Esophagus muscularis mucosa (tissue), 4 donors: ENCODE data around the gene MICAL3. TPM values are rescaled to one million over a fixed set of nuclear protein-coding genes. Genes with fewer than 3 reads are reported as not detected.

Experiments
- DNase-seq: peaks from one replicate; pipeline ENCODE4 v3.0.0-alpha.2; 2017; ENCODE audit errors: extremely low spot score
- H3K27ac ChIP-seq, 4 donors: fragments of 200-600 bp; sonication (generic); replicated peaks in 1 of 4; 1 replicate in 3 of 4; 2 replicates in 1 of 4; pipeline ENCODE4 v1.5.1; 2016 to 2019; ENCODE audit warnings: mild to moderate bottlenecking in 1 of 4
- H3K27me3 ChIP-seq, 4 donors: fragments of 200-600 bp; sonication (generic); one replicate each; pipeline versions ENCODE4 v1.5.1 to v1.6.0; 2016 to 2019
- H3K36me3 ChIP-seq, 4 donors: fragments of 200-600 bp; sonication (generic); one replicate each; pipeline ENCODE4 v1.5.1; 2016 to 2019
- H3K4me1 ChIP-seq, 4 donors: fragments of 200-600 bp; sonication (generic); one replicate each; pipeline ENCODE4 v1.5.1; 2016 to 2019
- H3K4me3 ChIP-seq, 4 donors: fragments of 200-600 bp; sonication (generic); 1 replicate in 2 of 4; 2 replicates in 2 of 4; pipeline ENCODE4 v1.5.1; 2016 to 2019; ENCODE audit warnings: mild to moderate bottlenecking in 4 of 4, moderate library complexity in 1 of 4
- H3K9me3 ChIP-seq, 4 donors: fragments of 200-600 bp; sonication (generic); 1 replicate in 3 of 4; 2 replicates in 1 of 4; pipeline ENCODE4 v1.5.1; 2016 to 2019
- EP300 ChIP-seq: sonication (generic); formaldehyde crosslinking; IDR thresholded peaks from one replicate; pipeline ENCODE4 v1.6.1; 2017; ENCODE audit warnings: antibody characterized with exemption
- POLR2A ChIP-seq: fragments of 450-650 bp; IDR thresholded peaks from one replicate; pipeline ENCODE4 v1.6.1; 2017; ENCODE audit warnings: antibody characterized with exemption, moderate library complexity, mild to moderate bottlenecking, low read depth
- POLR2AphosphoS5 ChIP-seq, 2 donors: sonication (generic); formaldehyde crosslinking; IDR thresholded peaks; one replicate each; pipeline ENCODE4 v1.6.1; 2017; ENCODE audit warnings: antibody characterized with exemption in 2 of 2
- WGBS: methylation state at CpG from one replicate; pipeline ENCODE4 v1.1.5; 2018; 5-methylcytosine and 5-hydroxymethylcytosine counted together
- intact Hi-C: fragments of 100-400 bp; cut with DNase I; formaldehyde crosslinking; loops from one replicate; pipeline ENCODE4 v1.15.1; 2023
- small RNA-seq, 3 donors: library from RNA; depleted of rRNA; stranded (forward); fragments of <200 nt; gene quantifications; one replicate each; pipeline ENCODE3, GENCODE V24; 2016
- total RNA-seq, 4 donors: library from RNA; depleted of rRNA; stranded (reverse); fragments of >200 nt; gene quantifications; one replicate each; pipeline versions ENCODE4 v1.1.0 to v1.2.1, GENCODE V29; 2016
- TF ChIP-seq, protein P1 (sequence below), 3 experiments: fragments of 200-600 bp in 2 of 3; fragments of 450-650 bp in 1 of 3; sonication (generic) in 2 of 3; IDR thresholded peaks; one replicate each; pipeline ENCODE4 v1.5.1; 2017 to 2019; ENCODE audit warnings: antibody characterized with exemption in 3 of 3, mild to moderate bottlenecking in 2 of 3, moderate library complexity in 1 of 3

MICAL3 gene
- total RNA-seq, 4 donors from 2014 or later, result 35.1 to 91.8 (median 67.8) TPM

DNA sequence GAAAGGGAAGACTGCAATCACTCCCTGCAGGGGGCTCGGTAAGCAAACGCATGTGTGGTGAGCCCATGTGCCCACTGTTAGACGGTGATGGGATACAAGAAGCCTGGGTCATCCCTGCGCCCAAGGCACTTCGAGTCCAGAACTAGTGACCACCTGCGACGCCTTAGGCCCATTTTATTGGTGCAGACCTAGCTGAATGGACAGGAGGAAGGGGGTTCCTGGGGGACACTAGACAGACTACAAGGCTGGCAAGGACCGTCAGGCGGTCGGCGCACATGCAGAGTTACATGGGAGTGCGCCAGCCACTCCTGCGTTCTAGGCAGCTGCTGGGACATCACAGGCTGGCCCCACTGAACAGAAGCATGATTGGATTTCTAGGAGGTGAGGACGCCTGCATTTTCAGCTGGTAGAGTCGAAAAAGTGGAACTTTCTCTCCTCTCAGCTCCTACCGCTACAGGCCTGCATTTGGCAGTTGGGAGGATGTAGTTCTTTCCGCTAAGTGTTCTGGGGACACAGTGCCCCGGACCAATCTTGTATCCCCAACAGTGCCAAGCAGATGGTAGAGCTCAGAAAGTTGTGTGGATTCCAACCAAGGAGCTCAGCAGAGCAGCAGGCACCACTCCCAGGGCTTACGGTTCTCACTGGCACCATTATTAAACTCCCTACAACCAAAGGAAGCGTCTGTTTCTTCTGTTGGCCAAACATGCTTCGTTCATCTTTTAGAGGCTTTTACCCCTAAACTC is 285.8 kb downstream of the MICAL3 start:
- H3K4me1 ChIP-seq, result peaks cover 0 to 14% (median 3%) of the 10 kb centered on the region in 4 donors
- H3K27ac ChIP-seq, result no peak overlapping the region
- WGBS, result 95% methylated on average over 21 of the region's 21 CpGs
- no peaks in the 10 kb centered on the region for H3K27me3 ChIP-seq
- H3K4me3 ChIP-seq, result no peak overlapping the region
- TF ChIP-seq, protein P1, sequence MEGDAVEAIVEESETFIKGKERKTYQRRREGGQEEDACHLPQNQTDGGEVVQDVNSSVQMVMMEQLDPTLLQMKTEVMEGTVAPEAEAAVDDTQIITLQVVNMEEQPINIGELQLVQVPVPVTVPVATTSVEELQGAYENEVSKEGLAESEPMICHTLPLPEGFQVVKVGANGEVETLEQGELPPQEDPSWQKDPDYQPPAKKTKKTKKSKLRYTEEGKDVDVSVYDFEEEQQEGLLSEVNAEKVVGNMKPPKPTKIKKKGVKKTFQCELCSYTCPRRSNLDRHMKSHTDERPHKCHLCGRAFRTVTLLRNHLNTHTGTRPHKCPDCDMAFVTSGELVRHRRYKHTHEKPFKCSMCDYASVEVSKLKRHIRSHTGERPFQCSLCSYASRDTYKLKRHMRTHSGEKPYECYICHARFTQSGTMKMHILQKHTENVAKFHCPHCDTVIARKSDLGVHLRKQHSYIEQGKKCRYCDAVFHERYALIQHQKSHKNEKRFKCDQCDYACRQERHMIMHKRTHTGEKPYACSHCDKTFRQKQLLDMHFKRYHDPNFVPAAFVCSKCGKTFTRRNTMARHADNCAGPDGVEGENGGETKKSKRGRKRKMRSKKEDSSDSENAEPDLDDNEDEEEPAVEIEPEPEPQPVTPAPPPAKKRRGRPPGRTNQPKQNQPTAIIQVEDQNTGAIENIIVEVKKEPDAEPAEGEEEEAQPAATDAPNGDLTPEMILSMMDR (IDR thresholded peaks at IDR 0.05), result no peak
- TF ChIP-seq POLR2A (no peak), POLR2AphosphoS5 (IDR thresholded peaks at IDR 0.05) (no peak), EP300 (no peak)
- intact Hi-C loops, result loop anchor here (5.0 kb wide), 1 partner anchor 176 kb away; the partner anchor contains the start of gene SLC25A18
- no peaks in the 10 kb centered on the region for H3K9me3 ChIP-seq
- DNase-seq, result no peak
- H3K36me3 ChIP-seq, result peaks cover 11 to 56% (median 42%) of the 10 kb centered on the region in 4 donors

Small RNAs within 50 kb of the gene (small RNA-seq; reads per million reads assigned to genes)
- gene MIR3198-1 (0 reads per million in 3 donors), gene MIR648 (0 reads per million in 3 donors)

Other genes starting within 250 kb of the MICAL3 start
- gene PEX26, start 53.4 kb upstream of the MICAL3 start, total RNA-seq, result 10 to 100 TPM; 19.7 to 54.2 (median 33.6) TPM
- gene TUBA8, start 86.2 kb upstream of the MICAL3 start, total RNA-seq, result 10 to 100 TPM in 3 of 4 donors, 1 to 10 TPM in 1; 7.5 to 16.5 (median 14.0) TPM
- gene USP18, start 125.6 kb upstream of the MICAL3 start, total RNA-seq, result 1 to 10 TPM; 3.8 to 8.7 (median 6.2) TPM